B cell (primary cell): Measurements from ENCODE around the gene ASTN2. TPM values are rescaled to one million over a fixed set of nuclear protein-coding genes. Genes with fewer than 3 reads are reported as not detected.

Experiments used
- ATAC-seq: fragments of 200-7000 bp; cut with Tn5 transposase; one replicate; pipeline ENCODE4 v1.10.0; 2021; ENCODE audit warnings: low read depth, mild to moderate bottlenecking, moderate number of reproducible peaks, moderate library complexity
- CTCF ChIA-PET: fragments of 350-600 bp; sonication (Branson Sonifier 250); formaldehyde crosslinking; loops from one replicate; lab custom pipeline; 2021; ENCODE audit warnings: antibody characterized with exemption, inconsistent platforms; lab: Charles Lee
- POLR2A ChIA-PET: fragments of 350-600 bp; sonication (Branson Sonifier 250); formaldehyde crosslinking; loops from one replicate; lab custom pipeline; 2021; ENCODE audit warnings: antibody characterized with exemption; lab: Charles Lee
- DNase-seq: peaks from one replicate; pipeline ENCODE4 v3.0.0; 2013
- H2AFZ ChIP-seq: 2 replicates; pipeline ENCODE4 v1.6.1; 2012; ENCODE audit warnings: mild to moderate bottlenecking, low read depth, low read length; ENCODE audit not compliant: insufficient read depth, poor library complexity, severe bottlenecking
- H3K27ac ChIP-seq, 2 donors: 1 replicate in 1 of 2; 2 replicates in 1 of 2; pipeline ENCODE4 v1.5.1; 2012 to 2013; ENCODE audit warnings: low read length in 2 of 2, mild to moderate bottlenecking in 2 of 2, moderate library complexity in 1 of 2
- H3K27me3 ChIP-seq, 4 experiments: fragments of 200-600 bp in 1 of 4; sonication (generic) in 1 of 4; replicated peaks in 1 of 4; 1 replicate in 2 of 4; 2 replicates in 2 of 4; pipeline versions ENCODE4 v1.6.1 to v1.7.0; 2013 to 2016; ENCODE audit warnings: low read length in 3 of 4, mild to moderate bottlenecking in 2 of 4, mixed read lengths in 1 of 4, moderate library complexity in 1 of 4; ENCODE audit not compliant: insufficient read depth in 4 of 4, control insufficient read depth in 3 of 4; ENCODE audit errors: control extremely low read depth in 1 of 4
- H3K36me3 ChIP-seq, 2 experiments: replicated peaks in 1 of 2; 1 replicate in 1 of 2; 2 replicates in 1 of 2; pipeline versions ENCODE4 v1.6.1 to v1.7.1; 2013; ENCODE audit warnings: low read length in 1 of 2; ENCODE audit not compliant: insufficient read depth in 2 of 2, control insufficient read depth in 1 of 2; ENCODE audit errors: control extremely low read depth in 1 of 2, extremely low read depth in 1 of 2
- H3K4me1 ChIP-seq, 2 donors: fragments of 200-600 bp in 1 of 2; sonication (generic) in 1 of 2; 1 replicate in 1 of 2; 2 replicates in 1 of 2; pipeline versions ENCODE4 v1.5.1 to v1.6.1; 2013 to 2017; ENCODE audit warnings: low read length in 2 of 2; ENCODE audit not compliant: control insufficient read depth in 2 of 2, insufficient read depth in 2 of 2
- H3K4me2 ChIP-seq: replicated peaks from 2 replicates; pipeline ENCODE3; 2012; ENCODE audit warnings: mild to moderate bottlenecking, low read depth, low read length; ENCODE audit not compliant: poor library complexity, severe bottlenecking
- H3K4me3 ChIP-seq, 5 experiments: fragments of 200-600 bp in 1 of 5; sonication (generic) in 1 of 5; 1 replicate in 3 of 5; 2 replicates in 2 of 5; pipeline versions ENCODE4 v1.5.1 to v1.7.0; 2011 to 2016; ENCODE audit warnings: low read length in 4 of 5, mild to moderate bottlenecking in 4 of 5, low read depth in 2 of 5, control low read depth in 1 of 5, moderate library complexity in 1 of 5; ENCODE audit not compliant: insufficient read depth in 1 of 5; ENCODE audit errors: control extremely low read depth in 1 of 5, extremely low read depth in 1 of 5
- H3K79me2 ChIP-seq: fragments of 200-600 bp; sonication (generic); one replicate; pipeline ENCODE4 v1.6.0; 2016; ENCODE audit warnings: low read length; ENCODE audit not compliant: control insufficient read depth, insufficient read depth
- H3K9ac ChIP-seq: fragments of 200-600 bp; sonication (generic); 2 replicates; pipeline ENCODE4 v1.6.1; 2017; ENCODE audit warnings: mild to moderate bottlenecking, low read length, moderate library complexity
- H3K9me3 ChIP-seq, 3 donors: one replicate each; pipeline versions ENCODE4 v1.6.1 to v1.7.1; 2013; ENCODE audit warnings: low read length in 2 of 3; ENCODE audit not compliant: control insufficient read depth in 2 of 3, insufficient read depth in 1 of 3; ENCODE audit errors: control extremely low read depth in 1 of 3
- H4K20me1 ChIP-seq: 2 replicates; pipeline ENCODE4 v1.6.0; 2012; ENCODE audit warnings: mild to moderate bottlenecking, low read length; ENCODE audit not compliant: insufficient read depth, control insufficient read depth, poor library complexity, severe bottlenecking
- H3K27ac Mint-ChIP-seq: one replicate; pipeline ENCODE4 v1.8.0; 2021; ENCODE audit warnings: mixed read lengths
- H3K27me3 Mint-ChIP-seq: one replicate; pipeline ENCODE4 v1.8.0; 2021; ENCODE audit warnings: mixed read lengths
- H3K4me1 Mint-ChIP-seq: one replicate; pipeline ENCODE4 v1.8.0; 2021; ENCODE audit warnings: mixed read lengths
- H3K4me3 Mint-ChIP-seq: one replicate; pipeline ENCODE4 v1.8.0; 2021; ENCODE audit warnings: mixed read lengths
- H3K9me3 Mint-ChIP-seq: one replicate; pipeline ENCODE4 v1.8.0; 2022; ENCODE audit warnings: mixed read lengths; ENCODE audit not compliant: insufficient read depth
- EZH2 ChIP-seq: IDR thresholded peaks from 2 replicates; pipeline ENCODE4 v1.6.1; 2012; ENCODE audit warnings: borderline replicate concordance, low read depth, mild to moderate bottlenecking, moderate library complexity, low read length; ENCODE audit not compliant: insufficient read depth, poor library complexity, severe bottlenecking
- WGBS: methylation state at CpG from one replicate; pipeline ENCODE4 v1.1.5; 2013; ENCODE audit warnings: missing lambda C conversion rate; ENCODE audit not compliant: insufficient coverage; 5-methylcytosine and 5-hydroxymethylcytosine counted together
- intact Hi-C: fragments of 100-400 bp; cut with micrococcal nuclease; formaldehyde crosslinking; loops from one replicate; pipeline ENCODE4 v1.10.0; 2022
- polyA plus RNA-seq: library from polyadenylated mRNA; depleted of rRNA; stranded (reverse); fragments of >200 nt; gene quantifications from 2 replicates; pipeline ENCODE4 v1.2.3, GENCODE V29; 2012
- total RNA-seq, 2 donors: library from RNA; stranded (reverse); fragments of 120-200 nt in 1 of 2; gene quantifications; 1 replicate in 1 of 2; 2 replicates in 1 of 2; pipeline versions ENCODE4 v1.2.3 to v1.2.4, GENCODE V29; 2013 to 2022
- TF ChIP-seq, protein P1 (sequence below): fragments of 200-600 bp; IDR thresholded peaks from one replicate; pipeline ENCODE4 v1.8.0; 2022; ENCODE audit warnings: antibody characterized with exemption, mild to moderate bottlenecking

The ASTN2 gene
- total and polyA plus RNA-seq, 2 donors (not counting 1 experiment from before 2014, with no cell fraction given) = 1.2 to 3.6 TPM

GRCh38 chr9:117160254-117160653 is 254.6 kb downstream of the ASTN2 start:
- H3K36me3 ChIP-seq = no peaks in the 10 kb centered on the region
- ChIA-PET CTCF (no interaction called here), POLR2A (no interaction called here)
- no peak overlapping the region for H3K9ac ChIP-seq
- no peak overlapping the region for H3K4me3 Mint-ChIP-seq
- no peaks in the 10 kb centered on the region for H3K27me3 ChIP-seq
- ATAC-seq (no peak), DNase-seq (no peak)
- intact Hi-C loops = no loop called here
- no peak for TF ChIP-seq EZH2
- TF ChIP-seq, protein P1, sequence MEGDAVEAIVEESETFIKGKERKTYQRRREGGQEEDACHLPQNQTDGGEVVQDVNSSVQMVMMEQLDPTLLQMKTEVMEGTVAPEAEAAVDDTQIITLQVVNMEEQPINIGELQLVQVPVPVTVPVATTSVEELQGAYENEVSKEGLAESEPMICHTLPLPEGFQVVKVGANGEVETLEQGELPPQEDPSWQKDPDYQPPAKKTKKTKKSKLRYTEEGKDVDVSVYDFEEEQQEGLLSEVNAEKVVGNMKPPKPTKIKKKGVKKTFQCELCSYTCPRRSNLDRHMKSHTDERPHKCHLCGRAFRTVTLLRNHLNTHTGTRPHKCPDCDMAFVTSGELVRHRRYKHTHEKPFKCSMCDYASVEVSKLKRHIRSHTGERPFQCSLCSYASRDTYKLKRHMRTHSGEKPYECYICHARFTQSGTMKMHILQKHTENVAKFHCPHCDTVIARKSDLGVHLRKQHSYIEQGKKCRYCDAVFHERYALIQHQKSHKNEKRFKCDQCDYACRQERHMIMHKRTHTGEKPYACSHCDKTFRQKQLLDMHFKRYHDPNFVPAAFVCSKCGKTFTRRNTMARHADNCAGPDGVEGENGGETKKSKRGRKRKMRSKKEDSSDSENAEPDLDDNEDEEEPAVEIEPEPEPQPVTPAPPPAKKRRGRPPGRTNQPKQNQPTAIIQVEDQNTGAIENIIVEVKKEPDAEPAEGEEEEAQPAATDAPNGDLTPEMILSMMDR = no peak
- no peaks in the 10 kb centered on the region for H4K20me1 ChIP-seq
- H3K27me3 Mint-ChIP-seq = no peaks in the 10 kb centered on the region
- H2AFZ ChIP-seq = no peak overlapping the region
- H3K27ac ChIP-seq = no peak overlapping the region
- H3K4me1 Mint-ChIP-seq = no peaks in the 10 kb centered on the region
- no peaks in the 10 kb centered on the region for H3K9me3 Mint-ChIP-seq
- no peaks in the 10 kb centered on the region for H3K9me3 ChIP-seq
- no peaks in the 10 kb centered on the region for H3K79me2 ChIP-seq
- no peak overlapping the region for H3K27ac Mint-ChIP-seq
- H3K4me1 ChIP-seq = no peaks in the 10 kb centered on the region
- H3K4me2 ChIP-seq = no peak overlapping the region
- no peak overlapping the region for H3K4me3 ChIP-seq

DNA sequence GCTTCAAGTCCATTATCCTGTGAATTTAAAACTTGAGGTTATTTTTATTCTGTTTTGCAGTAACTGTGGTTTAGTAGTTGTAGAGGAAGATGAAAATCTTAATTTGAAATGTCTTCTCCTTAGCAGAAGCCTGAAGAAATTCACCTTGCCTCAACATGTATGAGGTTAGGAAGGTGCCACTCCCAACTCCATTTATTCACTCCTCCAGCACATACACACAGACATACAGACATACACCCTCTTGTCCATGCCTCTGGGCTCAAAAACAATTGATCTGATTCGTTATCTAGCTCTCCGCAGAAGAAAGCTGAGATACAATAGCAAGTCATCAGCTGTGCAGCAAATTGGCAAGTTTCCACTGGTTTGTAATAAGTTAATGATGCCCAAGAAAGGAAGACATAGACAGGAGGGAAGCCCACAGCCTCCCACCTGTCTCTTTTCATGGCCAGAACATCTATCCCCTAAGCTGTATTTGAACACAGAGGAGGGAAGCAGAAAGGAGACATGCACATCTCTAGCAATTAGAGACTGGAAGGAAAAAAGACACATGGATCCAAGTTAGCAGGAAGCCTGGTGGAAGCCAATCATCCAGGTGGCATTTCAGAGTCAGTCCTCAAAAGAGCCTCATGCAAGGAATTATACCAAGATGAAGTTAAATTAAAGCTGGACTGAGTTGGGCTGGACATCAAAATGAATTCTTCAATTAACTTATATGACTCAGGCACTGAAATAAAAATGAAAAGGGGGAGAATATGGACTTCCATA is 257.9 kb downstream of the ASTN2 start:
- no peaks in the 10 kb centered on the region for H3K27me3 ChIP-seq
- H3K4me3 ChIP-seq = no peak overlapping the region
- H3K4me2 ChIP-seq = no peak overlapping the region
- Mint-ChIP-seq H3K9me3 (no peaks in the 10 kb centered on the region), H3K4me3 (no peak overlapping the region), H3K27ac (no peak overlapping the region), H3K4me1 (no peaks in the 10 kb centered on the region), H3K27me3 (no peaks in the 10 kb centered on the region)
- intact Hi-C loops = no loop called here
- H2AFZ ChIP-seq = no peak overlapping the region
- H4K20me1 ChIP-seq = no peaks in the 10 kb centered on the region
- H3K4me1 ChIP-seq = no peaks in the 10 kb centered on the region
- POLR2A ChIA-PET = no interaction called here
- DNase-seq = no peak
- H3K9ac ChIP-seq = no peak overlapping the region
- no peak overlapping the region for H3K27ac ChIP-seq
- CTCF ChIA-PET = no interaction called here
- 85% methylated on average over 2 of the region's 2 CpGs for WGBS
- ATAC-seq = no peak
- H3K36me3 ChIP-seq = no peaks in the 10 kb centered on the region
- no peaks in the 10 kb centered on the region for H3K9me3 ChIP-seq
- TF ChIP-seq, protein P1 = no peak
- TF ChIP-seq EZH2 = no peak
- H3K79me2 ChIP-seq = no peaks in the 10 kb centered on the region
